Peyer's patch (tissue), 4 donors: Measurements from ENCODE around the gene TBCB. TPM values are rescaled to one million over a fixed set of nuclear protein-coding genes. Genes with fewer than 3 reads are reported as not detected.

Experiments
- DNase-seq, 3 donors: peaks; one replicate each; pipeline ENCODE4 v3.0.0-alpha.2; 2017 to 2019
- H3K27ac ChIP-seq, 4 donors: fragments of 200-600 bp; sonication (generic); one replicate each; pipeline ENCODE4 v1.5.1; 2016 to 2019
- H3K27me3 ChIP-seq, 2 donors: fragments of 200-600 bp; sonication (generic); one replicate each; pipeline ENCODE4 v1.5.1; 2019
- H3K36me3 ChIP-seq, 3 donors: fragments of 200-600 bp; sonication (generic); one replicate each; pipeline ENCODE4 v1.5.1; 2016 to 2019
- H3K4me1 ChIP-seq, 4 donors: fragments of 200-600 bp; sonication (generic); one replicate each; pipeline ENCODE4 v1.5.1; 2016 to 2019
- H3K4me3 ChIP-seq, 4 donors: fragments of 200-600 bp; sonication (generic); 1 replicate in 3 of 4; 2 replicates in 1 of 4; pipeline ENCODE4 v1.5.1; 2016 to 2019; ENCODE audit warnings: mild to moderate bottlenecking in 1 of 4
- H3K9me3 ChIP-seq, 4 donors: fragments of 200-600 bp; sonication (generic); one replicate each; pipeline ENCODE4 v1.5.1; 2016 to 2019; ENCODE audit warnings: mild to moderate bottlenecking in 1 of 4
- CTCF ChIP-seq, 6 experiments: fragments of 450-650 bp in 4 of 6; fragments of 200-600 bp in 2 of 6; sonication (generic) in 1 of 6; IDR thresholded peaks; one replicate each; pipeline ENCODE4 v1.5.1; 2017 to 2019; ENCODE audit warnings: antibody characterized with exemption in 6 of 6, mild to moderate bottlenecking in 3 of 6, moderate library complexity in 1 of 6
- POLR2A ChIP-seq, 2 donors: fragments of 450-650 bp; IDR thresholded peaks; one replicate each; pipeline ENCODE4 v1.5.1; 2017; ENCODE audit warnings: antibody characterized with exemption in 2 of 2, mild to moderate bottlenecking in 2 of 2, moderate library complexity in 2 of 2
- total RNA-seq, 4 donors: library from RNA; depleted of rRNA; stranded (reverse); fragments of >200 nt; gene quantifications; one replicate each; pipeline ENCODE4 v1.1.0, GENCODE V29; 2016

Gene TBCB
- total RNA-seq, 4 donors from 2014 or later: 59.7 to 81.7 (median 69.1) TPM

- no peaks in the 10 kb centered on the region for H3K9me3 ChIP-seq
- no peak within 1 kb of the TSS for H3K4me3 ChIP-seq
- peaks cover 0 to 13% (median 0%) of the 10 kb centered on the region in 3 donors for H3K36me3 ChIP-seq
- no peak for DNase-seq
- H3K27ac ChIP-seq: no peak within 1 kb of the TSS
- peaks cover 0 to 11% (median 9%) of the 10 kb centered on the region in 4 donors for H3K4me1 ChIP-seq
- TF ChIP-seq CTCF (IDR thresholded peaks at IDR 0.05) (no peak), POLR2A (IDR thresholded peaks at IDR 0.05) (no peak)
- no peaks in the 10 kb centered on the region for H3K27me3 ChIP-seq
Measured at GRCh38 chr19:36110487-36111199, 4.6 kb upstream of the TBCB start, which contains the start of gene OVOL3. Gene OVOL3, plus strand, starts transcription at chr19:36111143. Its CDS starts 60 bp downstream, at chr19:36111203.

- no peak overlapping the region for H3K27ac ChIP-seq
- H3K9me3 ChIP-seq: no peaks in the 10 kb centered on the region
- H3K4me3 ChIP-seq: no peak overlapping the region
- H3K4me1 ChIP-seq: peaks cover 2 to 15% (median 10%) of the 10 kb centered on the region in 4 donors
- TF ChIP-seq CTCF (IDR thresholded peaks at IDR 0.05) (no peak), POLR2A (IDR thresholded peaks at IDR 0.05) (no peak)
- H3K27me3 ChIP-seq: no peaks in the 10 kb centered on the region
- peaks cover 0 to 13% (median 0%) of the 10 kb centered on the region in 3 donors for H3K36me3 ChIP-seq
- no peak for DNase-seq
Measured at GRCh38 chr19:36111200-36111539, 4.1 kb upstream of the TBCB start.

- H3K4me1 ChIP-seq: peaks cover 4 to 22% (median 15%) of the 10 kb centered on the region in 4 donors
- TF ChIP-seq POLR2A (IDR thresholded peaks at IDR 0.05) (no peak), CTCF (IDR thresholded peaks at IDR 0.05) (no peak)
- no peak overlapping the region for H3K4me3 ChIP-seq
- H3K36me3 ChIP-seq: peaks cover 0 to 13% (median 0%) of the 10 kb centered on the region in 3 donors
- H3K27ac ChIP-seq: no peak overlapping the region
- DNase-seq: no peak
- no peaks in the 10 kb centered on the region for H3K27me3 ChIP-seq
- no peaks in the 10 kb centered on the region for H3K9me3 ChIP-seq
Measured at GRCh38 chr19:36112678-36113077, 2.6 kb upstream of the TBCB start.

GRCh38 chr19:36113425-36113824, 1.8 kb upstream of the TBCB start:
- no peak overlapping the region for H3K27ac ChIP-seq
- peaks cover 0 to 20% (median 0%) of the 10 kb centered on the region in 3 donors for H3K36me3 ChIP-seq
- H3K4me3 ChIP-seq: peak overlapping the region in 3 of 4 donors; percentile 60 to 95 (median 85)
- TF ChIP-seq POLR2A (IDR thresholded peaks at IDR 0.05) (no peak), CTCF (IDR thresholded peaks at IDR 0.05) (no peak)
- no peak for DNase-seq
- H3K9me3 ChIP-seq: no peaks in the 10 kb centered on the region
- peaks cover 4 to 22% (median 15%) of the 10 kb centered on the region in 4 donors for H3K4me1 ChIP-seq
- no peaks in the 10 kb centered on the region for H3K27me3 ChIP-seq

GRCh38 chr19:36113894-36114720, 1.2 kb upstream of the TBCB start:
- Histone ChIP-seq H3K27me3 (no peaks in the 10 kb centered on the region), H3K9me3 (no peaks in the 10 kb centered on the region), H3K4me3 (peak overlapping the region; percentile 60 to 95 (median 80)), H3K36me3 (peaks cover 0 to 26% (median 0%) of the 10 kb centered on the region in 3 donors), H3K4me1 (peaks cover 4 to 22% (median 15%) of the 10 kb centered on the region in 4 donors), H3K27ac (peak overlapping the region; percentile 81 to 95 (median 88))
- peak in 1 of 6 experiments; percentile 17 for TF ChIP-seq CTCF (IDR thresholded peaks at IDR 0.05)
- no peak for TF ChIP-seq POLR2A (IDR thresholded peaks at IDR 0.05)
- peak in 2 of 3 donors; percentile 19 to 51 for DNase-seq
